D721Med (cell line): ENCODE measurements around the gene TBX22.
"Not testable (repeated sequence)": the region's sequence is repeated elsewhere in the genome, so short reads cannot be mapped to it uniquely, and the experiment has no call there.

Experiments used
- DNase-seq: peaks from one replicate; pipeline ENCODE4 v3.0.0; 2011; ENCODE audit warnings: low spot score; ENCODE audit not compliant: insufficient read length
- FAIRE-seq: peaks from 2 replicates; lab custom pipeline; 2011; peaks lifted over from hg19 to GRCh38; lab: Jason Lieb, UNC
- TF ChIP-seq, protein P1 (sequence below): IDR thresholded peaks from 2 replicates; pipeline ENCODE4 v1.5.1; 2012; ENCODE audit warnings: mild to moderate bottlenecking, control low read depth; ENCODE audit not compliant: insufficient read depth; ENCODE audit errors: missing control alignments

TBX22 gene

DNA sequence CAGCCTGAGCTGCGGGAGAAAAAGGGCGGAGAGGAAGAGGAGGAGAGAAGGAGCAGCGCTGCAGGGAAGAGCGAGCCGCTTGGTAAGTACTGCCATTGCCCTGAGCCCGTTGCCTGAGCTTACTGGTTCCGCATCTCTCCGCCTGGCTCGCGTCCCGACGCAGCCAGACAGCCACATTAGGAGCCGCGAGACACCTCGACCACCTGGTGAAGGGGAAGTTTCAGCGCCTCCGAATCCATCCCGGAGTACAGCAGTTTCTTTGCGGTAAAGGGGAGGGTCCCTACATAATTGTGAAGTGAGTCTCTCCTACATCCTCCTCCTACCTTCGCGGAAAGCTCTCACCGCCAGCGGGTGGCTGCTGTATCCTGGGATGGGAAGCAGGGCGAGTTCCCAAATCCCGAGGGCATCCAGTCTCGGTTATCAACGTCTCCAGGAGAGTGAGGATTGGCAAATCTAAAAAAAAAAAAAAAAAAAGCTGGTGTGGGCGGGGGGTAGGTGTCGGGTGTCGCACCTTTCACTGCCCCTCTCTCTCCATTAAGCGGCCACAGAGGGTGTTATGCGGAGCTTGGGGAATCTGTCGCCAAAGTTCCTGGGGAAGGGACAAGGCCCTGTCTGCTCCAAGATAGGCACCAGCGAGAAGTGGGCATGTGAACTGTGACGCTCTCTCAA lies 7.9 kb downstream of the TBX22 start:
- no peak for FAIRE-seq
- TF ChIP-seq, protein P1, sequence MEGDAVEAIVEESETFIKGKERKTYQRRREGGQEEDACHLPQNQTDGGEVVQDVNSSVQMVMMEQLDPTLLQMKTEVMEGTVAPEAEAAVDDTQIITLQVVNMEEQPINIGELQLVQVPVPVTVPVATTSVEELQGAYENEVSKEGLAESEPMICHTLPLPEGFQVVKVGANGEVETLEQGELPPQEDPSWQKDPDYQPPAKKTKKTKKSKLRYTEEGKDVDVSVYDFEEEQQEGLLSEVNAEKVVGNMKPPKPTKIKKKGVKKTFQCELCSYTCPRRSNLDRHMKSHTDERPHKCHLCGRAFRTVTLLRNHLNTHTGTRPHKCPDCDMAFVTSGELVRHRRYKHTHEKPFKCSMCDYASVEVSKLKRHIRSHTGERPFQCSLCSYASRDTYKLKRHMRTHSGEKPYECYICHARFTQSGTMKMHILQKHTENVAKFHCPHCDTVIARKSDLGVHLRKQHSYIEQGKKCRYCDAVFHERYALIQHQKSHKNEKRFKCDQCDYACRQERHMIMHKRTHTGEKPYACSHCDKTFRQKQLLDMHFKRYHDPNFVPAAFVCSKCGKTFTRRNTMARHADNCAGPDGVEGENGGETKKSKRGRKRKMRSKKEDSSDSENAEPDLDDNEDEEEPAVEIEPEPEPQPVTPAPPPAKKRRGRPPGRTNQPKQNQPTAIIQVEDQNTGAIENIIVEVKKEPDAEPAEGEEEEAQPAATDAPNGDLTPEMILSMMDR, result no peak
- no peak for DNase-seq

DNA sequence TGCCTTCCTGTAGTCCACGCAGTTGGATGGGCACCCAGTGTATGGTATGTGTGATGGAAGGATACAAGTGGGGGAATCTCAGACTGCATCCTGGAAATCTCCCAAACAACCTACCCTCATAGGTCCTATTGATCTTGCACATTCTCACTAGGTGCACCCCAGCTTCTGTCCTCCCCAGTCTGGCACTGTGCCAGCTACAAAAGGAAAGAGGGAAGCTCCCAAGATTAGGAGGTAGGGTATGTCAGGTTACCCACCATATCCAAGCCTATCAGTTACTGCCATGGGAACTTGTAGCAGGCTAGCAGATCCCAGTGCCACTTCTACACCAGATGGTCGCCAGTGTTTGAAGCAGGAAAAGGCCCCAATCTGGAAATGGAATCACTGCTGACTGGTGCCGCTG lies 11.6 kb downstream of the TBX22 start:
- FAIRE-seq (no peak), DNase-seq (no peak)
- TF ChIP-seq, protein P1, result no peak

DNA sequence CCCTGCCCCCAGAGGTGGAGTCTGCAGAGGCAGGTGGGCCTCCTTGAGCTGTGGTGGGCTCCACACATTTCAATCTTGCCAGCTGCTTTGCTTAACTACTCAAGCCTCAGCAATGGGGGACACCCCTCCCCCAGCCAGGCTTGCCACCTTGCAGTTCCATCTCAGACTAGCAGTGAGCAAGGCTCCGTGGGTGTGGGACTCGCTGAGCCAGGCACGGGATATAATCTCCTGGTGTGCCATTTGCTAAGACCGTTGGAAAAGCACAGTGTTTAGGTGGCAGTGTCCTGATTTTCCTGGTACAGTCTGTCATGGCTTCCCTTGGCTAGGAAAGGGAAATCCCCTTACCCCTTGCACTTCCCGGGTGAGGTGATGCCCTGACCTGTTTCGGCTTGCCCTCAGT lies 51.6 kb downstream of the TBX22 start:
- not testable (repeated sequence) for FAIRE-seq, DNase-seq

DNA sequence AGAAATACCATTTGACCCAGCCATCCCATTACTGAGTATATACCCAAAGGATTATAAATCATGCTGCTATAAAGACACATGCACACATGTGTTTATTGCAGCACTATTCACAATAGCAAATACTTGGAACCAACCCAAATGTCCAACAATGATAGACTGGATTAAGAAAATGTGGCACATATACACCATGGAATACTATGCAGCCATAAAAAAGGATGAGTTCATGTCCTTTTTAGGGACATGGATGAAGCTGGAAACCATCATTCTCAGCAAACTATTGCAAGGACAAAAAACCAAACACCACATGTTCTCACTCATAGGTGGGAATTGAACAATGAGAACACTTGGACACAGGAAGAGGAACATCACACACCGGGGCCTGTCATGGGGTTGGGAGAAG lies 61.1 kb downstream of the TBX22 start:
- DNase-seq, FAIRE-seq: not testable (repeated sequence)
